Measurements from ENCODE around the gene CYFIP1.
"Not testable (repeated sequence)": the region's sequence is repeated elsewhere in the genome, so short reads cannot be mapped to it uniquely, and the experiment has no call there.

CYFIP1 gene

DNA sequence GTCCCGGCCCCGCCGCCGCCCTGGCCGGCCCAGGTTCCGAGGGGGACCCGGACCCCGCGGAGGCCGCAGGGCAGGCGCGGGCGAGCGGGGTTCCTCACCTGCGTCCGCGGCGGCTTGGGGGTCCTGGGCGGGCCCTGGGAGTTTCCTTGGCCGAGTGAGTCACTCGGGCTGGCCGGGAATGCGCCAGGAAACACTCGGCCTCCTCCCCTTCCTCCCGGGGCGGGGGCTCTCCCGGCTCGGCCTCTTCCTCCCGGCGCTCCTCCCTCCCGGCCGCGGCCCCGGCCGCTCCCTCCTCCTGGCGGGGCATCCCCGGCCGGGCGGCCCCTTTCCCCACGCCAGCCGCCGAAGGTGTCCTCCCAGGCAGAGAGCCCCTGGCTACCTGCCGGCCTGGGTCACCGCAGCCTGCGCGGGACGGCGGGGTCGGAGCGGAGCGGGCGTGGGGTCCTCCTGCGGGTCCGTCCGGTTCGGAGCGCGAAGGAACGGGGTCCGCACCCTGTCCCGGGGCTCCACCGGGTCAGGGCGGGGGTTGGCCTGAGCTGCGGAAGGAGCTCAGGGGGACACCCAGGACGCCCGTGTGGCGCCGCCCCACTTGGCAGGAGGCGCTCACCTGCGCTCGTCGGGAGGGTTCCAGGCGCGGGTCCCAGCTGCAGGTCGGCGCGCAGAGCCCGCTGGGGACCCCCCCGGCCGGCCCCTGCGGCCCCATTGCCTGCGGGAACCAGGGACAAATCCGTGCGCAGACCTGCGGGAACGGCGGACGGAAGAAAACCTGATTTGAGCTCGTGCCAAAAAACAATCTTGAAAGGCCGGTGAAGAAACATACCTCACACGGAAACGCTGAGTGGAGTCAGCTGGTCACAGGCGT, at the start of gene CYFIP1:
Gene CYFIP1, minus strand, starts transcription at position 180 of the 862 bp plus-strand sequence. CDS start 33,083 bp downstream, outside the sequence.
- DNase-seq: peak; percentile 25

GRCh38 chr15:23026218-23026617, 46.0 kb upstream of the CYFIP1 start:
- no peak for DNase-seq

- DNase-seq: no peak
Observed at GRCh38 chr15:23022156-23022555, 42.0 kb upstream of the CYFIP1 start.

GRCh38 chr15:23014394-23015000, 34.3 kb upstream of the CYFIP1 start:
- no peak for DNase-seq

DNA sequence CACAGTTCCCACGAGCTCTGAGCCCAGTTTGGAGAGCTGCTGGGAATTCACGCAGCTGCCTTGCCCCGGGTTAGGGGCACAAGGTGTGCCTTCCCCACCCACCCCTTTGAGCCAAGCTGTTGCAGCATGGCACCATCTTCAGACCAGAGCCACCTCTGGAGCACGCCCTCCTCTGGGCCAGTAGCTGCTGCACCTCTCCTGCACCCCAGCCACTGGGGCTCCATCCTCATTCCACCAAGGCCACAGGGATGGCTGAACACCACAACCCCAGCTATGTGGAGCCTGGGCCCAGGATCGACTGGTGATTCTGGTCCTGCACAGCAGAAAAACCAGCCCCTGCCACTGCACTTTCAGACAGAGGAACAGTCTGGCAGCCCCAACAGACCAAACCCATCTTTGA, 33.5 kb upstream of the CYFIP1 start:
- no peak for DNase-seq

DNA sequence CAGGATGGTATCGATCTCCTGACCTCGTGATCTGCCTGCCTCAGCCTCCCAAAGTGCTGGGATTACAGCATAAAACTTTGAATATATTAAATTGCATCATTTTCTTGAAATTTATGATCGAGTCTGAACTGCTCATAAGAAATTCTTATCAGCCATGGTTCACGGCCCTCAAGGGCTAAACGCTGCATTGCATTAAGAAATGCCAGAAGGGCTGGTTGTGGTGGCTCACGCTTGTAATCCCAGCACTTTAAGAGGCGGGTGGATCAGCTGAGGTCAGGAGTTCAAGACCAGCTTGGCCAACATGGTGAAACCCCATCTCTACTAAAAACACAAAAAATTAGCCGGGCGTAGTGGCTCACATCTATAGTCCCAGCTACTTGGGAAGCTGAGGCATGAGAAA, 32.4 kb upstream of the CYFIP1 start:
- not testable (repeated sequence) for DNase-seq

DNA sequence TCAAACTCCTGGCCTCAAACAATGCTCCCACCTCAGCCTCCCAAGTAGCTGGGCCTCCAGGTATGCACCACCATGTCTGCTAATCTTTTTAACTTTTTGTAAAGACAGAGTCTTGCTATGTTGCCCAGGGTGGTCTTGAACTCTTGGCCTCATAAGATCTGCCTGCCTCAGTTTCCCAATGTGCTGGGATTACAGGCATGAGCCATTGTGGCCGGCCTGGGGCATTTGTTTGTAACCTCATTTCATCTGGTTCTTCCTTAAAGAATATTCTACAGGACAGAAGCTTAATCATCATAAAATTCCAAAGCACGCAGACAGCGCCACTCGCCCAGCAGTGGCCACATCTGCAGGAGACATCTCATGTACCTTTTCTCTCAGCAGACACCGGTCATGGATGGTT, 23.6 kb upstream of the CYFIP1 start:
- DNase-seq: no peak

DNA sequence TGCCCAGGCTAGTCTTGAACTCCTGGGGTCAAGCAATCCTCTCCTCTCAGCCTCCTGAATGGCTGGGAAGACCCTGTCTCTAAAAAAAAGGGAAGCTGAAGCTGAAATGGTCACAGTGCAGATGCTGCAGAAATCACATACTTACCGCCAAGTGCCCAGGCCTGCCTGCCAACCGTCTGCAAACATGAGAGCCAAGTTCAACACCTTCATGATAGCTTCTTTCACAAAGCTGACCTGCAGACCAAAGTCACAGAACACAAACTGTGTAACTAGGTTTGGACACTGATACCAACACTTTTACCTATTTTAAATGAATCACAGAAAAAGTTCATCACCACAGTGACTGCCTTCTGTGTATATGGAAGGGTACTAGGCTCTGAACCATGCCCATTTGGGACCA, 22.8 kb upstream of the CYFIP1 start:
- DNase-seq: no peak

DNA sequence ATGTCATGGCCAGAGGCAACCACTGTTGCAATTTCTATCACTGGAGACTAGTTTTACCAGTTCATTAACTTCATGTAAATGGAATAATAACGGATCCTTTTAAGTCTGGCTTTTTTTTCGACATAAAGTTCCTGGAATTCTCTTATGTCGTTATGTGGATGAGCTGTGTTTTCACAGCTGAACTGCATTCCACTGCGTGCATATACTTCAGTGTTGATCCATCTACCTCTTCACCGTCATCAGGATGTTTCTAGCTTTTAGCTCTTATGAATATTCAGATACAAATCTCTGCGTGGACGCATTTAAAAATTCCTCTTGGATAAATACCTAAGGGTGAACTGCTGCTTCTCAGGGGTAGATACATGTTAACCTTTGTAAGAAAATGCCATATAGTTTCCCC, 15.6 kb upstream of the CYFIP1 start:
- no peak for DNase-seq

DNA sequence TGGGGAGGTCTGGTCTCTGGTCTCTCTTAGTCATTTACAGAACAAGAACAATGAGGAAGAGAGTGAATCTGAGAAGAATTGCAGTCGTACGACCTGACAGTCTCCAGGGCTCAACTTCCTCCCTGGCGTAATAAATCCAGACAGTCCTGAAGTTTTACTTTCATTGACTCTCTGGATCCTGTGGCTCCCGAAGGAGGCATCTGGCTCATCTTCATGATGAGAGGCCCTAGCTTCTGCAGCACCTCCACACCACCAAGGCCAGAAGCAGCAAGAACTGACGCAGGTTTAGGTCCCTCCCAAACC, 11.8 kb upstream of the CYFIP1 start:
- DNase-seq: no peak

DNA sequence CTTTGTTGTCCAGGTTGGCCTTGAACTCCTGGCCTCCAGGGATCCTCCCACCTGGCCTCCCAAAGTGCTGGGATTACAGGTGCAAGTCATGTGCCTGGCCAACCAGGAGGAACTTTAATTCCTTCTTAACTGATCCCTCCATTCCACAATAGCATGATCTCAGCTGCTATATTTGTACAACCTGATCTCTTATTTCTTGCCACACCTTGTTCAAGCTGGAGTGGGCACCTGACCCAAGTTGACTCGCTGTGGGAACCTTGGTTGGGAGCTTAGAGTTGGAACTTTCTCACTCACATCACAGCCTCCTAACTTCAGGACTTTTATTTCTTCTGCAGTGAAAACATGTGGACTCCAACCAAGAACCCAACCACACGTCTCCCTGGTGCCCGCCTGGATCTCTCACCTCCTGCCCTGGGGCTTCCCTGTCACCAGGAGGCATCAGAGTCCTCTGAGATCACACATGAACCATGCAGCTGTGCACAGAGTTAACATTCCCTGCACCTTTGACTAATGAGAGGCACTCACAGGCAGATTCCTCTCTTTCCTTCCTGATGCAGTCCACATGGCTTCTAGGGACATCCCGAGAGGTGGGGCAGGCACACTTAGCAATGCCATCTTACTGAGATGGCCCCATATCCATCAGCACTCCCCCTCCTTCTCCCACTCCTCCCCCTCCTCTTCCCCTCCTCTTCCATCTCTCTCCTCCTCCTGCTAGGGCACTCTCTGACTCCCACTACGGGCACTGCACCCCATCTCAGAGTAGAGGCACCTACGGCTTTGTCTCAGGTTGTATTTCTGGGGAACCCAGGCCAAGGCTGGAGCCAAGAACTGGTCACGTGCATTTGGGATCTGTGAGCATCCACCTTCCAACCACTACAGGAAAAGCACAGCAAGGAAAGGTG, 9.7 kb upstream of the CYFIP1 start:
- no peak for DNase-seq

DNA sequence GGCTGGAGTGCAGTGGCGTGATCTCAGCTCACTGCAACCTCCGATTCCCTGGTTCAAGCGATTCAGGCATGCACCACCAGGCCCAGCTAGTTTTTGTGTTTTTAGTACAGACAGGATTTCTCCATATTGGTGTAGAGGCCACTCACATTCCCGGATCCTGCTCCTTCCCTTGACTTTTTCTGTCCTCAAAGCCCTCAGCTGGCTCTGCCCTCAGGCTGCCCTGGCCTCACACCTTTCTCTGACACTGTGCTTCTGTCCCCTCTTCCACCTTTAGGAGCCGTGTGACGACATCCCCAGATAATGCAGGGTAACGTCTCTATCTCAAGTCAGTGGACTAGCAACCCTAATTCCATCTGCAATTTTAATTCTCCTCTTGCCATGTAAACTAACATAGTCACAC, 8.6 kb upstream of the CYFIP1 start:
- no peak for DNase-seq

GRCh38 chr15:22981931-22982330, 1.8 kb upstream of the CYFIP1 start:
- not testable (repeated sequence) for DNase-seq

- no peak for DNase-seq
Observed at GRCh38 chr15:22981051-22981840, 1.1 kb upstream of the CYFIP1 start.

GRCh38 chr15:22979238-22980188, 655 bp downstream of the CYFIP1 start:
- no peak for DNase-seq

DNA sequence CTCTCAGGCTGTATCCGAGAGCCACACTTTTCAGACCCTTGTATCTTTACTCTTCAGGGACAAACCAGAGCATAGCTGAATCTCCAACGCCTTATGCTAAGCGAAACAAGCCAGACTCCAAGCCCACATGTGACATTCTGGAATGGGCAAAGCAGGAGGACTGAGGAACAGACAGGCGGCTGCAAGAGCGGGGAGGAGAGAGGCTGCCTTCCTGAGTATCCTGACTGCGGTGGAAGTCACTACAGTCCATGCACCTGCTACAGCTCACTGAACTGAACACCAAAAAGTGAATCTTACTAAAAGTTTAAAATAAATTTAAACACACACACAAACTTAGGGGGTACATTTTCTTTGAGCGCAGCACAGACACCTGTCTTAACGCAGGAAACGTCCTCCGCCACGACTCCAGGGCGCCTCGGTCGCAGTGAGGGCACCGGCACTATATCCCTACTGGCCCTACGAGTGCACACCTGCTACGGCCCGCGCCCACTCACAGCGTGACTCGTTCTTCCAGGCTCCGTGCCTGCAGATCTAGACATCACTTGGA, 1.4 kb downstream of the CYFIP1 start:
- no peak for DNase-seq

- no peak for DNase-seq
Observed at GRCh38 chr15:22974745-22975144, 5.4 kb downstream of the CYFIP1 start.

- no peak for DNase-seq
Observed at GRCh38 chr15:22973987-22974386, 6.2 kb downstream of the CYFIP1 start.

DNA sequence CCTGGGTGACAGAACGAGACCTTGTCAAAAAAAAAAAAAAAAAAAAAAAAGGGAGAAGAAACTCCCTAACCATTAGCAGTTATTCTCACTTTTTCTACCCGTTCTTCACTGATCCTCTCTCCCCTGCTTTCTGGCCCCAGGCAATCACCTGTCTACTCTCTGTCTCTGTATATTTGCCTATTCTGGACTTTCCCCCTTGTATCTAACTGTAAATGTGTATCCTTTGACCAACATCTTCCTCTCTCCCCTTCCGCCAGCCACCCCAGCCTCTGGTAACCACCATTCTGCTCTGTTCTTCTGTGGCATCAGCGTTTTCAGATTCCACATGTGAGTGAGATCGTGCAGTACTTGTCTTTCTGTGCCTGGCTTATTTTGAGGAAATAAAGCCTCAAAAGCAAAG, 6.9 kb downstream of the CYFIP1 start:
- DNase-seq: no peak

DNA sequence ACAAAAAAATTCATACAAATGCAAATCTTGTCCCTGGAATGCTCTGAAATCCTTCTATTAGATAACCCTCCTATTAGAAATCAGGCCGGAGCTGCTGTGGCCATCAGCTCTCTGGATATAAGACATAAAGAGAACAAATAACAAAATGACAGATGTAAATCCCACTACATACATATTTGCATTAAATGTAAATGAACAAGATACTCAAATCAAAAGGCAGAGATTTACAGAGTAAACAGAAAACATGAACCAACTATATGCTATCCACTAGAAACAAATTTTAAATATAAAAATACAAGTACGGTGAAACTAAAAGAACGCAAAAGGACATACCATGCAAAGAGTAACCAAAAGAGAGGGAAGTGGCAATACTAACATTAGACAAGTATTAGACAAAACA, 10.7 kb downstream of the CYFIP1 start:
- DNase-seq: no peak

DNA sequence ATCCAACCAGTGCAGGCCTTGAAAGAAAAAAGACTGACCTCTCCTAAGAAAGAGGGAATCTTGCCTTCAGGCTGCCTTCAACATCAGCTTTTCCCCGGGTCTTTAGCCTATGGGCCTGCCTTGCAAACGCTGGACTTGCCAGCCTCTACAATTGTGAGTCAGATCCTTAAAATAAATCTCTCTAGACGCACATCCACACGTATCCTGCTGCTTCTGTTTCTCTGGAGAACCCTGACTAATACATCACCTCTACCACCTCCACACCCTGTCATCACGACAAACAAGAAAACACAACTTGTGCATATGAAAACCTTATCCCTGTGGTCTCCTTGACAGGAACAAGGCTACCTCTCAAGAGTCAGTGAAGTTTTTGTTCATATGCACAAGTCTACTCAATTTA, 11.8 kb downstream of the CYFIP1 start:
- no peak for DNase-seq

Measured in NCI-H446 treated with DMSO at 0.1 percent for 48 hours (cell line).